GM12892 (cell line): ENCODE data around the gene GOLIM4.

Source experiments
- POLR2A ChIP-seq: IDR thresholded peaks from 2 replicates; pipeline ENCODE4 v1.6.1; 2011; ENCODE audit warnings: low read depth, low read length, control low read depth
- POLR2AphosphoS5 ChIP-seq: IDR thresholded peaks from 2 replicates; pipeline ENCODE4 v1.6.1; 2011; ENCODE audit warnings: low read depth, low read length, control low read depth
- TAF1 ChIP-seq: IDR thresholded peaks from 2 replicates; pipeline ENCODE4 v1.6.1; 2011; ENCODE audit warnings: low read depth, mild to moderate bottlenecking, control low read depth, low read length, borderline replicate concordance

DNA sequence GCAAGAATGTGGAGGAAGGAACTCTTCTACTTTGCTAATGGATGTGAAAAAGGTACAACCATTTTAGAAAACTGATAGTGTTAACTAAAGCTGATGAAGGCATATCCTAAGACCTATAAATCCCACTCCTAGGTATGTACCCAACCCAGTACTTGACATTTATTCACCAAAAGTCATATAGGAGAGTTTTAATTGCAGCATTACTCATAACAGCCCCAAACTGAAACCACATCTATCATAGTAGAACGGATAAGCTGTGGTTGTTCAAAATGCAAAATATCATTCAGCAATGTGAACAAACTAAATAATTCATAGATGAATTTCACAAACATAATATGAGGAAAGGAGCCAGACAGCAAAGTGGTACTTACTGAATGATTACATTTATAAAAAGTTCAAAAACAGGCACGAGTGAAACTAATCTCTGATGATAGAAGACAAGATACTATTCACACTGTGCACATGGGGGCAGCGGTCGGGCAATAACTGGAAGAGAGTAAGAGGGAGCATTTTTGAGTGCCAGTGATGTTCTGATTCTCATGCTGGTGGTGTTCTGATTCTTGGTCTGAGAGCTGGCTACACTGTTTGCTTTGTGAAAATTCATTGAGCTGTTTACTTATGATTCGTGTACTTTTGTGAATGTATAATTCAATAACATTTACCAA lies 34.3 kb downstream of the GOLIM4 start:
- TF ChIP-seq POLR2A = no peak
- TF ChIP-seq POLR2AphosphoS5 = no peak
- no peak for TF ChIP-seq TAF1
